Measurements from ENCODE around the gene CNOT4.

GRCh38 chr7:135537905-135538304 lies 28.0 kb upstream of the CNOT4 start:
- TF ChIP-seq CTCF (conservative IDR thresholded peaks at IDR 0.05 in 1 of 2, IDR thresholded peaks at IDR 0.05 in 1 of 2; ENCODE audit: low read depth in 1 of 2, low read length in 2 of 2) (no peak), EZH2 (IDR thresholded peaks at IDR 0.05; ENCODE audit: low read length, missing control alignments) (no peak)

All from fibroblast of lung (primary cell).